Panc1 (cell line): Measurements from ENCODE around the gene NTM. TPM values are rescaled to one million over a fixed set of nuclear protein-coding genes. Genes with fewer than 3 reads are reported as not detected.

Source experiments
- ATAC-seq: fragments of 200-7000 bp; cut with Tn5 transposase; 2 replicates; pipeline ENCODE4 v1.9.1; 2020; ENCODE audit warnings: mild to moderate bottlenecking, moderate library complexity
- BruUV-seq: library from RNA; stranded (reverse); fragments of 400-500 nt; replicated peaks from 2 replicates; lab custom pipeline; 2021; lab: Mats Ljungman, UMichigan
- CTCF ChIA-PET: fragments of 300-600 bp; sonication (Branson Sonifier 250); formaldehyde crosslinking; loops from one replicate; lab custom pipeline; 2022; ENCODE audit warnings: antibody characterized with exemption; lab: Charles Lee
- POLR2A ChIA-PET: fragments of 300-600 bp; sonication (Branson Sonifier 250); formaldehyde crosslinking; loops from one replicate; lab custom pipeline; 2022; ENCODE audit warnings: antibody characterized with exemption; lab: Charles Lee
- DNase-seq: peaks from one replicate; pipeline ENCODE4 v3.0.0-alpha.2; 2010; ENCODE audit warnings: low read depth, low spot score
- H3K27ac ChIP-seq: 2 replicates; pipeline ENCODE4 v1.5.1; 2011; ENCODE audit warnings: mild to moderate bottlenecking, low read length, inconsistent platforms
- H3K27me3 ChIP-seq: fragments of 200-500 bp; sonication (Bioruptor generic); 2 replicates; pipeline ENCODE4 v1.6.0; 2014; ENCODE audit warnings: low read length, inconsistent platforms; ENCODE audit not compliant: control insufficient read depth, insufficient read depth
- H3K36me3 ChIP-seq: fragments of 200-500 bp; sonication (Bioruptor generic); 2 replicates; pipeline ENCODE4 v1.5.1; 2014; ENCODE audit warnings: inconsistent platforms, mild to moderate bottlenecking, low read length, moderate library complexity; ENCODE audit not compliant: control insufficient read depth, insufficient read depth
- H3K4me1 ChIP-seq: 2 replicates; pipeline ENCODE4 v1.5.1; 2011; ENCODE audit warnings: inconsistent platforms, mild to moderate bottlenecking, low read length, moderate library complexity; ENCODE audit not compliant: control insufficient read depth, insufficient read depth
- H3K4me3 ChIP-seq, 2 experiments: 2 replicates each; pipeline ENCODE4 v1.5.1; 2011 to 2012; ENCODE audit warnings: low read depth in 2 of 2, low read length in 2 of 2, mild to moderate bottlenecking in 2 of 2, inconsistent platforms in 1 of 2, moderate library complexity in 1 of 2
- H3K9me3 ChIP-seq: fragments of 200-500 bp; sonication (Bioruptor generic); 2 replicates; pipeline ENCODE4 v1.5.1; 2014; ENCODE audit warnings: low read depth, mild to moderate bottlenecking, inconsistent platforms, low read length, moderate library complexity; ENCODE audit not compliant: control insufficient read depth, insufficient read depth
- POLR2AphosphoS5 ChIP-seq: IDR thresholded peaks from 2 replicates; pipeline ENCODE4 v1.6.1; 2012; ENCODE audit warnings: mild to moderate bottlenecking, low read depth, low read length, moderate library complexity
- REST ChIP-seq, 2 experiments: IDR thresholded peaks; 2 replicates each; pipeline ENCODE4 v1.6.1; 2011 to 2012; ENCODE audit warnings: low read depth in 2 of 2, control low read depth in 1 of 2, low read length in 1 of 2, mild to moderate bottlenecking in 1 of 2, moderate library complexity in 1 of 2; ENCODE audit not compliant: insufficient read depth in 1 of 2
- SIN3A ChIP-seq: IDR thresholded peaks from 2 replicates; pipeline ENCODE4 v1.6.1; 2012; ENCODE audit warnings: low read depth, mild to moderate bottlenecking, low read length, moderate library complexity, borderline replicate concordance; ENCODE audit not compliant: insufficient read depth
- TCF7L2 ChIP-seq: IDR thresholded peaks from 2 replicates; pipeline ENCODE4 v1.6.1; 2011; ENCODE audit warnings: mild to moderate bottlenecking, low read depth, low read length, inconsistent platforms
- in situ Hi-C: cut with HindIII; loops from 2 replicates; pipeline ENCODE4 v1.10.0; 2016; ENCODE audit warnings: low sequenced_read_pairs, low pct_unique_long_range_greater_than_20kb
- intact Hi-C: fragments of 100-400 bp; cut with micrococcal nuclease; formaldehyde crosslinking; loops from one replicate; pipeline ENCODE4 v1.10.0; 2022; ENCODE audit not compliant: unreplicated experiment
- total RNA-seq: library from RNA; stranded (reverse); gene quantifications from one replicate; pipeline ENCODE4 v1.2.1, GENCODE V29; 2021; ENCODE audit not compliant: unreplicated experiment
- TF ChIP-seq, protein P1 (sequence below): fragments of 450-650 bp; IDR thresholded peaks from 2 replicates; pipeline ENCODE4 v1.5.1; 2017; ENCODE audit warnings: mild to moderate bottlenecking

The NTM gene
- total RNA-seq, 1 experiment from 2014 or later = 0.10 TPM

DNA sequence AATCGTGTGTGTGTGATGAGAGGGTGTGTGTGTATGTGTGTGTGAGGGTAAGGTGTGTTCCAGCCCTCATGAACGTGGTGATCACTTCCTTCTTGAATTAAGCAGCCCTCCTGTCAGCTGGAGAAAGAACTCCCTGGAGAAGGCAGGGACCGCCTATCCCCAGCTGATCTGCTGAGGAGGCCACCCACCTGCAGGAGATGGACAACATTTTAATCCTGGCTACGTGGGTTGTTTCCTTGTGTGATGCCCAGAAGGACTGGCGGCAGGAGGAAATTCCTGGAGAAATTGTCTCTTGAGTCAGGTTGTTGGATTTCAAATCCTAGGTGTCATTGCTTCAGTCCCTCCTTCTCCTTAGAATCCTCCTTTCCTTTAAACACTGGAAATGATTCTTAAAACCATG lies 878.8 kb downstream of the NTM start:
- Histone ChIP-seq H3K4me1 (no peaks in the 10 kb centered on the region), H3K27ac (no peak overlapping the region), H3K9me3 (no peaks in the 10 kb centered on the region), H3K27me3 (no peaks in the 10 kb centered on the region), H3K4me3 (no peak overlapping the region), H3K36me3 (no peaks in the 10 kb centered on the region)
- no TSS peak for BruUV-seq
- ChIA-PET CTCF (no interaction called here), POLR2A (no interaction called here)
- no peak for DNase-seq
- ATAC-seq = no peak
- intact Hi-C loops = no loop called here
- TF ChIP-seq POLR2AphosphoS5 = no peak
- TF ChIP-seq TCF7L2 = no peak
- TF ChIP-seq, protein P1, sequence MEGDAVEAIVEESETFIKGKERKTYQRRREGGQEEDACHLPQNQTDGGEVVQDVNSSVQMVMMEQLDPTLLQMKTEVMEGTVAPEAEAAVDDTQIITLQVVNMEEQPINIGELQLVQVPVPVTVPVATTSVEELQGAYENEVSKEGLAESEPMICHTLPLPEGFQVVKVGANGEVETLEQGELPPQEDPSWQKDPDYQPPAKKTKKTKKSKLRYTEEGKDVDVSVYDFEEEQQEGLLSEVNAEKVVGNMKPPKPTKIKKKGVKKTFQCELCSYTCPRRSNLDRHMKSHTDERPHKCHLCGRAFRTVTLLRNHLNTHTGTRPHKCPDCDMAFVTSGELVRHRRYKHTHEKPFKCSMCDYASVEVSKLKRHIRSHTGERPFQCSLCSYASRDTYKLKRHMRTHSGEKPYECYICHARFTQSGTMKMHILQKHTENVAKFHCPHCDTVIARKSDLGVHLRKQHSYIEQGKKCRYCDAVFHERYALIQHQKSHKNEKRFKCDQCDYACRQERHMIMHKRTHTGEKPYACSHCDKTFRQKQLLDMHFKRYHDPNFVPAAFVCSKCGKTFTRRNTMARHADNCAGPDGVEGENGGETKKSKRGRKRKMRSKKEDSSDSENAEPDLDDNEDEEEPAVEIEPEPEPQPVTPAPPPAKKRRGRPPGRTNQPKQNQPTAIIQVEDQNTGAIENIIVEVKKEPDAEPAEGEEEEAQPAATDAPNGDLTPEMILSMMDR = no peak
- no peak for TF ChIP-seq REST (IDR thresholded peaks at IDR 0.05; ENCODE audit: insufficient read depth in 1 of 2, low read depth in 2 of 2, low read length in 1 of 2)
- no peak for TF ChIP-seq SIN3A
- in situ Hi-C loops = no loop called here

GRCh38 chr11:132251061-132251460 lies 880.6 kb downstream of the NTM start:
- Histone ChIP-seq H3K4me1 (no peaks in the 10 kb centered on the region), H3K9me3 (no peaks in the 10 kb centered on the region), H3K27me3 (no peaks in the 10 kb centered on the region), H3K36me3 (no peaks in the 10 kb centered on the region), H3K4me3 (no peak overlapping the region), H3K27ac (no peak overlapping the region)
- POLR2A ChIA-PET = no interaction called here
- intact Hi-C loops (no loop called here), in situ Hi-C loops (no loop called here)
- BruUV-seq = no TSS peak
- CTCF ChIA-PET = no interaction called here
- ATAC-seq (no peak), DNase-seq (no peak)
- no peak for TF ChIP-seq SIN3A

DNA sequence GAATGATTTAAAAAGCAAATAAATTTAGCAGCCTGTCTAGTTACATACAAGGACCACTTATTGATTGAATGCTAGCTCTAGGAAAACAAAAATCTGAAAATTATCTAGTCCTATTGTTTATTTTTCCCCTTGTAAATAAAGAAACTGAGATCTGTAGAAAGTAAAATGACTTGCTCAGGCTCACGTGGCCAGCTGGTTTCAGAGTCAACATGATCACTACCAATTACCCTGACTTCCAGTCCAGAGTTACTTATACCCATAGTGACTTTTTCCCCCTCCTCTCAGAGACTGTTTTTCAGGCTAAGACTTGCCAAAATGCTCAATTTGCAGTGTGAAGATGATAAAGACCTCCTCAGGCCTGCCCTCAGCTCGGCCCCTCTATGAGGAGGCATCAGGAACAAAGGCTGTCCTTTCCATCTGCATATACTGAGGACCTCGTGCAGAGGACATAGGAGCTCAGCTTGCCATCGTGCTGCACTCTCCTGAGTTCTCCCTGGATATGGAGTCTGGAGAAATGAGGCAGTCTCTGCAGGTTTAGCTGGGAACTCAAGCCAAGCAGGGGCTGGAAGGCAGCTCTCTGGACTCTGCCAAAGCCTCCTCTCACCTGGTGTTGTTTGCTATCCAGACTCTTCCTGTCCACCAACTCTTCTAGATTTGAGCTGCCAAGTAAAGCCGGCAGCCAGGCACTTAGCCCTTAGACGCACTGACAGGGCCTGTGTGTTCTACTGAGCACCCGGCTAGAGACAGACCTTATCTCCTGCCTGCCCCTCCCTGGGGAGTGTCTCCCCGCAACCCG lies 883.3 kb downstream of the NTM start:
- TF ChIP-seq POLR2AphosphoS5 (no peak), TCF7L2 (no peak), SIN3A (no peak), REST (IDR thresholded peaks at IDR 0.05; ENCODE audit: insufficient read depth in 1 of 2, low read depth in 2 of 2, low read length in 1 of 2) (no peak)
- TF ChIP-seq, protein P1 = no peak

More for the DNA sequence above, 883.3 kb downstream of the NTM start:
- Histone ChIP-seq H3K36me3 (no peaks in the 10 kb centered on the region), H3K9me3 (no peaks in the 10 kb centered on the region), H3K4me1 (no peaks in the 10 kb centered on the region), H3K27me3 (0 out of 2 replicates have a peak, but pooled peaks cover 2% of the 10 kb centered on the region), H3K4me3 (no peak overlapping the region), H3K27ac (no peak overlapping the region)
- DNase-seq = no peak
- no peak for ATAC-seq
- ChIA-PET CTCF (no interaction called here), POLR2A (no interaction called here)
- in situ Hi-C loops = no loop called here
- intact Hi-C loops = no loop called here
- BruUV-seq = no TSS peak
